Dermis microvascular lymphatic vessel endothelial cell (primary cell): Measurements from ENCODE around the gene ZNF24. TPM values are rescaled to one million over a fixed set of nuclear protein-coding genes. Genes with fewer than 3 reads are reported as not detected.
A peak's percentile ranks its signal among the peaks of the same experiment; 100 is the strongest.

Experiments used
- DNase-seq, 2 donors: peaks; one replicate each; pipeline versions ENCODE4 v3.0.0 to v3.0.0-alpha.2; 2010; ENCODE audit warnings: low read depth in 2 of 2
- total RNA-seq: library from RNA; depleted of rRNA; stranded (reverse); fragments of >200 nt; gene quantifications from 2 replicates; pipeline ENCODE4 v1.2.1, GENCODE V29; 2014

ZNF24 gene
- total RNA-seq, 1 donor from 2014 or later = 27.0 TPM

DNA sequence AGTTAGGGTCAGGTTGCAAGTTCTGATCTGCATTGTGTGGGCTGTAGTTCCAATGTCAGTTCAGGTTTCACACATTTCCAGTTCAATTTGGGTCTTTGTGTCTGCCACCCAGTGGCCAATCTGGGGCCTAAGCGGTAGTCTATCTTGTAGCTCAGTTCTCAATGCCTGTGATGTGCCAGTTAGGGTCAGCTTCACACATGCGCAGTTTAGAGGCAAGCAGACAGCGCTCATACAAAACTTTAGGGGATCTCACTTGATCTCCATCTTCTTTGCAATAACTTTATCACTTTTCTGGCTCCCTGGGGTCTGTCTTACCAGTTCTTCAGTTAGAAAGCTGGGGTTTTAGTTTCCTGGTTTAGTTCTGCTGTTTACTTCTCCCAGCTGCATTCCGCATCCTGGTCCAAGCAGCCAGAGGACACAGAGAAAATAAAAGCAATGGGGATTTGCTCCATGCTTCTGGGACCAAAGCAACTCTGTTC, 11.0 kb upstream of the ZNF24 start:
- DNase-seq = peak; percentile 83 to 86

DNA sequence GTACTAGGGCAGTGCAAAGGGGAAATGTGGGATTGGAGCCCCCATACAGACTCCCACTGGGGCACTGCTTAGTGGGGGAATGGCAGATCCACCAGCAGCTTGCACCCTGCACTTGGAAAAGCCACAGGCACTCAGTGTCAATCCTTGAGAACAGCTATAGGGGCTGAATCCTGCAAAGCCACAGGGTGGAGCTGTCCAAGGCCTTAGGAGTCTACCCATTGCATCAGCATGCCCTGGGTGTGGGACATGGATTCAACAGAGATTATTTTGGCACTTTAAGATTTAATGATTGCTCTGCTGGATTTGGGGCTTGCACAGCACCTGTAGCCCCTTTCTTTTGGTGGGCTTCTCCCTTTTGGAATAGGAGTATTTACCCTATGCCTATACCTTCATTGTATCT, 8.6 kb upstream of the ZNF24 start:
- DNase-seq = no peak

DNA sequence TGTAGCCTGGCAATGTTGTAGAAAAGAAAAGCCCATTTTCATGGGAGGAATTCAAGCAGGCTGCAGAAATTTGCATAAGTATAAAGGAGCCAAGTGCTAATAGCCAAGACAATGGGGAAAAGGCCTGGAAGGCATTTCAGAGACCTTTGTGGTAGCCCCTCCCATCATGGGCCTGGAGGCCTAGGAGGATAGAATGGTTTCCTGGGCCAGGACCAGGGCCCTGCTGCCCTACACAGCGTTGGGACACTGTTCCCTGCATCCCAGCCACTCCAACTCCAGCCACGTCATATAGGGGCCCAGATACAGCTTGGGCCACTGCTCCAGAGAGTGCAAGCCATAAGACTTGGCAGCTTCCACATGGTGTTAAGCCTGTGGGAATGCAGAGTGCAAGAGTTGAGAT, 8.1 kb upstream of the ZNF24 start:
- DNase-seq = no peak

DNA sequence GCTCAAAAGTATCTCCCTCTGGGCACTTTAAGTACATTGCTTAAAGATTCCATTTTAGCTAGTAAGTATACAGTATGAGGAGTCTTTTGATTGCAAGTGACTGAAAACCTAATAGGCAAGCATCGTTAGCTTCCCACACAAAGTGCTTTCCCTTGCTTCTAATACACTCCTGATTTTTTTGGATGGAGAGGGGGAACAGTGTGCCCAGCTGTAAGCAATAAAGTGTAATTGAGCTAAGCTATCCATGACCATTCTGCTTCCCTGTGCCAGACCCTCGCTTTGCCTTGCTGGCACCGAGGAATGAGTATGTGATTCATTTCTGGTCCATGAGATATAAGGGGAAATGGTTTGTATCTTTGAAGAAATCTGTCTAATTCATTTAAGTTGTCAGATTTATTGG, 3.8 kb upstream of the ZNF24 start:
- no peak for DNase-seq

DNA sequence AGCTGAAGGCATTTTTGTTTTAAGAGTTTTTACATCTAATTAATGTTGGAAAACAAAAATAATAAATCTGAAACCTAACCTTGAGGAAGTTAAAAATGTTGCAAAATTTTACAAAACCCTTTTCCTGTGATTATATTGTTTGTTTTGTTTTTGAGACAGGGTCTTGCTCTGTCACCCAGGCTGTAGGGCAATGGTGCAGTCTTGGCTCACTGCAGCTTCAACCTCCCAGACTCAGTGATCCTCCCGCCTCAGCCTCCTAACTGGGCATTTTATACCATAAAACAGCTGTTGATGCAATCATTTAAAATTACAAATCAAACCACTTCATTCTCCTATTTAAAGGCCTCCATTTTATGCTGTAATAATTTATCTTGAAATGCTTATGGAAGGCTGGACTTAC, 1.7 kb upstream of the ZNF24 start:
- no peak for DNase-seq

DNA sequence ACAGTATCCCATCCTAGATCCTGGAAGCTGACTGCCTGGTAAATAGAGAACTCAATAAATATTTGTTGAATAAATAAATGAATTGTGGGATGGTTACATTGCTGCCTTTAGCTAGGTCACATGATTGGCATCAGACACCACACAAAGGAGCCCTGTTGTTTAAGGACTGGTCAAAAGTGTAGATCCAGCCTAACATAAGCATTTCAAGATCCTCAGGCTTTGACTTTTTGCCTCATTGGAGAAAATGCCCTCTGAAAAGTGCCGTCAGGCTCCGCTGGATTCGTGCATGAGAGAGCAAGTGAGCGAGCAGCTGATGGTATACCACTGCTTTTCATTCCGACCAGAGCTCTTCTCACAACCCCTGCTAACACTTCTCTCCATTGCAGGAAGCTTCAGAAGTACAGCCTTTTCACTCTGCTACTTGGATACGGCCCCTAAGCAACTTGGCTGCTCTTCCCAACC, 1.3 kb upstream of the ZNF24 start:
- DNase-seq = no peak

DNA sequence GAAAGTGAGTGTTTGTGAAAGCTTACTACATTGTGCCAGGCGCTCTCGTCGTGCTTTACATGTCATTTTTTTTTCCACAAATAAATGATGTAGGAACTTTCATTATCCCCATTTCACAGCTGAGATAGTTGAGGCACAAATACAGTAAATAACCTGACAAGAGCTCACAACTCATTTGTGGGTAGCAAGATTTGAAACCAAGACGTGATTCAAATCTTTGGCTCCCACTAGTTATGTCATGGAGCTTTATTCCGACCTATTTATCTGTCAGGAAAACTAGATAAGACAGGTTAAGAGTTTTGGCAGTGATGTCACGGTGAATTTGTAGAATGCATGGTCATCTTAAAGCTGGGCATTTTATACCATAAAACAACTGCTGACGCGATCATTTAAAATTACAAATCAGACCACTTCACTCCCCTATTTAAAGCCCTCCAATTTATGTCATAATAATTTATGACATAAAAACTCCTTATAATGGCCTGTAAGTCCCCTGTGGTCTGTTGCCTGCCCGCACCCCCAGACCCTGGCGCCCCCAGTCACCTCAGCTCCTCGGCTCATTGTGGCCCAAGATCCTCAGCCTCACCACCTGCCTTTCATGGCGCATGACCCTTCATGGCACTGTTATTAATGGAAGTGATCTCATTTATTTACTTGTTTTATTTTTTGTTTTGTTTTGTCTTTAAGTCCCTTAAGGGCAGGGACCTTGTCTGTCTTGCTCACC, 678 bp upstream of the ZNF24 start:
- DNase-seq = no peak

DNA sequence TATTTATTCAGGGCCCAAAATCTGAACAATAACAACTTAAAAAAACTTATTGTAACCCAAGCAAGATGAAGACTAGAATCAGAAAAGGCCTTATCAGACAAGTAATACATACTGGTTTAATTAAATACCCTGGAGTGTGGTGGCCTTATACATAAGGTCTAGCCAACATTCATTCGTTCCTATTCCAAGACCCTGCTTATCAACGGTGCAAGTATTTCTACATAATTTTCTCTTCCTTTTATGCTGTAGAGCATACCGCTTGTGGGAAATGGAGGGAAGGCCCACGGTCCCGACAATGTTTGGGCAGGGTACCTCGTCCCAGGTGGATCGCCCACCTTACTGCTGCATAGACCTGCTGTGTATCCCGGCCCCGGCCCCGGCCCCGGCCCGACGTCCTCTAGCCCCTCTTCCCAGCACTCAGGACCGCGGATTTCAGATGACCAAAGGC, 708 bp downstream of the ZNF24 start:
- no peak for DNase-seq

DNA sequence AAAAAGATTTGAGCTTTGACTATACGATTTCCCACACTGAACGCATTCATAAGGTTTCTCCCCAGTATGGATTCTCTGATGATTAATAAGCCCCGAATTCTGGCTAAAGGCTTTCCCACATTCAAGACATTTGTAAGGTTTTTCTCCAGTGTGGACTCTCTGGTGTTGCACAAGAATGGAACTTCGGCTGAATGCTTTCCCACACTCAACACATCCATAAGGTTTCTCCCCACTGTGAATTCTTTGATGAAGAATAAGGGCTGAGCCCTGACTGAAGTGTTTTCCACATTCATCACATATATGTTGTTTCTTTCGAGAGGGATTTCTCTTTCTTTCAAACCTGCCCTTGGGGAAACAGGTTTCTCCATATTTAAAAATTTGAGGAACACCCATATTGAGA, 6.9 kb downstream of the ZNF24 start:
- no peak for DNase-seq

DNA sequence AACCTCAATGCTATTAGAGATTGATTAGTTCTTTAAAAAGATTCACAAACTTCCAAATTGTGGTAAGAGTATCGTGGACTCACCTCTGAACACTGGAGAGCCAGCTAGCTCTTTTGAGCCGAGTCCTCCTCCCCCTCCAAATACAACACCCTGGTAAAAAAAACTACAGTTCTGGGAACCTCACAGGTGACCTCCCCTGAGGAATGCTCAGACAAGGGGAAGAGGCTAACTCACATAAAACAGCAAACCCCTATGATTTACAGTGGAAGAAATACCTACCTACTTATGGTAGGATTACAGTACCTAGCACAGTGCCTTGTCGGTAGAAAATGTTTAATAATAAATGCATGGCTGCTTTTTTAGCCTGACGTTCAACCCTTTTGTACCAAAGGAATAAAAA, 8.4 kb downstream of the ZNF24 start:
- no peak for DNase-seq

DNA sequence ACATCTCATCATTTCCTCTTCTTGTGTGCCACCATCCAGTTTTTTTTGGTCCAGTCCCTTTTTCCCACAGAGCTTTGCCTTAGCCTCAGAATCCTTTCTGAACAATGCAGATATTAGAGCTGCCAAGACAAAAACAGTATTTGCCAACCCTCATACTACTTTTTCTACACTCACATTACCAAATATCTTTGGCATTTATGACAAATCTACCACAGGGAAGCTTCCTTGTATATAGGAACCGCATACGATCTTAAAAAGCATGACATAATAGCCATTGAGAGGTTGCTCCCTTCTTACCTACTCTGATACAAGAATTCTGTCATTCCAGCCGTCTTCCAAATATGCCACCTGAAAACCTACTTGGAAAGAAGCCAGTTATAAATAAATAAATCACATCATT, 9.4 kb downstream of the ZNF24 start:
- DNase-seq = no peak

DNA sequence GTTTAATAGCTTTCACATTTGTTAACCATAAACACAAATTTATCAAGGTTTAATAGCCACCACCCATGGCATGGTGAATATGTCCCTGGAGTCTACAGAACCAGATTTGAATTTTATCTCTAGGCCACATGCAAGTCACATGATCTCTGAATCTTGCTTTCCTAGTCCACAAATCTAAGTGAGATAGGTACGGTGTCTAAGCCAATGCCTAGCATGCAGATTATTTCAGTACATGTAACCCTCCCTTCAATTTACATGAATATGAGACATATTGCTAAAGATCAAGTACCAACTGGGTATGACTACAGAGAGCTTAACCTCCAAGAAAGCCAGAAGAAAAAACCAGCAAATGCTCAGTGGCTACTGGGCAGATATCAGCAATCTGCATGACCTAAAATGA, 10.0 kb downstream of the ZNF24 start:
- no peak for DNase-seq

DNA sequence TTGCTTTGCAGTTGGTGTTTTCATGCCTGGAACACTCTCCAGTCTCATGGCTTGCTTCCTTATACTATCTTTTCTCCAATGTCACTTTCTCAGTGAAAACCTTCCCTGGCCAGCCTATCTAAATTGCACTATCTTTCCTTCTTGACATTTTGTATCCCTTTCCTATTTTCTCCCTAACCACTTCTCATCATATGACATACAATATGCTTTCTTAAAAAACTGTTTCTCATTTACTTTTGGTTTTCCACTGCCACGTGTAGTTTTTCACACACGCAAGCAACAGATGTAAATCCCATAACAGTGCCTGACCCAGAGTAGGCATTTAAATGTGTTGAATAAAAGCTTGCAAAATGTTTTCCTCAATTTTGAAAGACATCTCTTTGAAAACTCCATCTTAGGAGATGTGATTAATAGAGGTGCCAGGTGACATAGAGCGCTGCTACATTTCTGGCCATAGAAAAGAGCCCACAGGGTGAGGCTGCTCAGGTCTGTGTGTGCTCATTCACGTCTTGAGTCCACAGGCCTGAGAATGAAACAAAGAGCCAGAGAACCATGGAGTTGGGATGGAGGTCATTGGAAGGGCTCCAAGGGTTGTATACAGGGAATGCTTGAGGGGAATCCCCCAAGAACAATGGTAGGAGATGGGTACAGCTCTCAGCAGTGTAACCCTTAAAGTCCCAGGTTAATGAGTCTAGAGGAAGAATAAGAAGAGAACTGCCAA, 12.7 kb downstream of the ZNF24 start:
- DNase-seq = peak in 1 of 2 donors; percentile 49

DNA sequence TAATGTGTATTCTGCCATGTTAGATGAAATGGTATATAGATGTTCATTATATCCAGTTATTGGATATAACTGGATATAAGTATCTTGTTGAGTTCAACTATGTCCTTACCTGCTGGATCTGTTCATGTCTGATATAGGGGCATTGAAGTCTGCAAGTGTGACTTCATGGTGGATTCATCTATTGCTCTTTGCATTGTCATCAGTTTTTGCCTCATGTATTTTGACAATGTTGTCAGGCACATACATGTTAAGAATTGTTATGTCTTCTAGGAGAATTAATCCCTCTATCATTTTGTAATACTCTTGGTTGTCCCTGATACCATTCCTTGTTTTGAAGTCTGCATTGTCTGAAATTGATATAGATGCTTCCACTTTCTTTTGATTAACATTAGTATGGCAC, 15.4 kb downstream of the ZNF24 start:
- DNase-seq = no peak

DNA sequence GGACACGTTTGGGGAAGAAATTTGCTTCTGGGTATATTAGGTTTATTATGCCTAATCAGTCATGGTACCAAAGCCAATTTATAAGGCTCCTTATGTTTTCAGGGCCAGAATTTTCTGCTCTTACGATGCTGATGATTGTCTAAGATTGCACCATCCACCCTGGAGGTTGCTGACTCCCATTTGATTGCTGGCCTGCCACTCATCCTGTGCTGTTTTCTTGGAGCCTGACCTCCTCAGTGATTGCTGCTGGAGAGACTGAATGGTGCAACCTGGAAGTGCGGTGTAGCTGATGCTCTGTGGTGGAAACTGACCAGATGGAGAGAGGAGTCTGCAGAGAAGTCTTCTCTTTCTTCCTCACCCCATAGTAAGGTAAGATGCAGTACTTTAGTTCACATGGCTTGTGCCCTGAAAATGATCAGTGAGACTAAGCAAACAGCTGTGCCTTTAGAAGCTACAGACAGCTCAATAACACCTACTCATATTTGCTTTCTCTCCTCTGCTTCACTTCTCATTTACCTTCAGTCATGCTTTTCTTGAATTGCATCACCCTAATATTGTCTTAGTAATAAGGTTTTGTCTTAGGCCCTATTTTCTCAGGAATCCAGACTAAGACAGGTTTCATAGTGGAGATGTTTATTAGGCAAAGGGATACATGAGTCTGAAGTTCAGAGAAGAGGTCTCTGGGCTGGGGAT, 17.4 kb downstream of the ZNF24 start:
- no peak for DNase-seq

DNA sequence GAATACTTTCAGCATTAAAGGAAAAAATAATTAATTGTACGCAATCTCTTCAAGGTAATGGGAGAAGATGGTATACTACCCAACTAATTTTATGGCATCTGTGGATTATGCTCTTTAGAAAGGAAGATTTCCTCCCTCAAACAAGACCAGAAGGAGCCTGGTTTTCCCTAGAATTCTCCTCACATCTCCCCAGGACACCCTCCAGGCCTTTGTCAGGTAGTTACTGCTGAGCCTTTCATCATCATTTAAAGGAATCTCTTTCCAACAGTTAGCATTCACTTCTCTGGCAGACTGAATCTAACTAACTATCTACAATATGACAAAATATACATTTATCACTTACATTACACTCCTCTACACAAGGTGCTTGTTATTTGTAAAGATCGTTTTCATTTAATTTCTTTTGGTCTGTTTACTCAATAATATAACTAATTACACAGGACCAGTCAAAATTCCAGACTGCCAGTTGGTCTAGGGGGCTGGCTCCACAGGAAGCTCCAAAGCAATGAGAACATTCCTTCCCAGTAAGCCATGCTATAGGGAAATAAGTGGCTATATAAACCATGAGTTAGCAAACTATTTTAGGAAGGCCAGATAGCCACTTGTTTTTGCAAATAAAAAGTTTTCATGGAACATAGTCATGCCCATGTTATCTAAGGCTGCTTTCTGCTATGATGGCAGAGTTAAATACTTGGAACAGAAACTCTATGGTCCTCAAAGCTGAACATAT, 19.1 kb downstream of the ZNF24 start:
- DNase-seq = peak in 1 of 2 donors; percentile 19

DNA sequence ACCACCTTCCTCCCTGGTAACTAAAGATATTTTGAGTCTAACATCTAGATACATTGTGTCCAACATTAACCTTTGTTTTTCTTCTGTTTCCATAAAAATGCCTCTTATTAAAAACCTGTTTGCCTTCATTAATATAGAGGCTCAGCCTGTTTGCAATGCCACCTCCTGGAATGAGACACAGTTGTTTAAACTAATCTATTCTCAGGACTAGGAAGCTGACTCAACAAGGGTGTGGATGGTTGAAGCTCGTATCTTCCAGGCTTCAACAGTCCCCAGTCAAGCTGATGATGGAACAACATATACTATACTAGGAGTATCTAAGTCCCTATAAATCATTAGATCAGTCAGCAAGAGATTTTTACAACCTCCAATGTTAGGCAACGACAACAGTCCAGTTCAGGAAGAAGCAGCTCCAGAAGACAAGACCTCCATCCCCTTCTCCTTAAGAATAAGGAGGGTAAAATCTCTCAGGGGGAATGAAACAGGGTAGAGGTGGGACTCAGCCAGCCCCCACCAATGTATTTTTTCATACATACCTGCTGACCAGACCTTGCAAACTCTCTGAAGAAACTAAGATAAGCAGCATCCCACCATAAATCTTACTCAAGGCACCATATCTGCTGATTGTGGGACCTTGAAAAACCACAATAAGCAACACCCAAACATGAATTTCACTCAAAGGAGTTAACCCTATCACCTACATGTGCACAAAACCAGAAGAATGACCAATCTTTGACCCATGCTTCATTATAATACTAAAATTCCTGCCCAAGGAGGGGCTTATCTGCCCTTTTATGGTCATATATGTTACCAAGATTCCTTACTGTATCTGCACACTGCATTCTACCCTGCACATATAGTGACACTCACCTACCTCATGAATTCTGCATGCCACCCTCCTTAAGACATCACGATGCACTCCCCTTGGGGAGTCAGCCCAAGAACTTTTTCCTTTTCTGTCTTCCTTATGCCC, 21.4 kb downstream of the ZNF24 start:
- peak in 1 of 2 donors; percentile 32 for DNase-seq

DNA sequence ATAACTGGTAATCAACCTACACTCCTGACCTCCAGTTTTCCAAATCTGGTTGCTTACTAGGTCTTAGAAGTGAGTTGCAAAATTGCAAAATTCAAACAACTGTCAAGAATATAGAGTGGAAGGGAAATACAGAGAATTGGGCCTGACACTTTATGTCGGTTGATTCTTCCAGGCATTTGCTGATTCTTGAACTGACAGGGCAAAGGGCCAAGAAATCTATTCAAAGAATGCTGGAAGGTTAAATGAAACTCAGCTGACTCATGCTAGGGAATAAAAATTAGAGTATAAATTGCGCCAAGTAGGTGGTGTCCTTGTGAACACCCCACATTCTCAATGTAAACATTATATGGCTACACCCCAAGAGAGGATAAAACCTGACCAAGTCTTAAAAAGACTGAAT, 32.7 kb downstream of the ZNF24 start:
- peak in 1 of 2 donors; percentile 12 for DNase-seq

DNA sequence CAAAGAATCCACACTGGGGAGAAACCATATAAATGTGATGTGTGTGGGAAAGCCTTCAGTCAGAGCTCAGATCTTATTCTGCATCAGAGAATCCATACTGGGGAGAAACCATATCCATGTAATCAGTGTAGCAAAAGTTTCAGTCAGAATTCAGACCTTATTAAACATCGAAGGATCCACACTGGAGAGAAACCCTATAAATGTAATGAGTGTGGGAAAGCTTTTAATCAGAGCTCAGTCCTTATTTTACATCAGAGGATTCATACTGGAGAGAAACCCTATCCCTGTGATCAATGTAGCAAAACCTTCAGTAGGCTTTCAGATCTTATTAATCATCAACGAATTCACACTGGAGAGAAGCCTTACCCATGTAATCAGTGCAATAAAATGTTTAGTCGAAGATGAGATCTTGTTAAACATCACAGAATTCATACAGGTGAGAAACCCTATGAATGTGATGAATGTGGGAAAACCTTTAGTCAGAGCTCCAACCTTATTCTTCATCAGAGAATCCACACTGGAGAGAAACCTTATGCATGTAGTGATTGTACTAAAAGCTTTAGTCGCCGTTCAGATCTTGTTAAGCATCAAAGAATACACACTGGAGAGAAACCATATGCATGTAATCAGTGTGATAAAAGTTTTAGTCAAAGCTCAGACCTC, 37.5 kb downstream of the ZNF24 start:
- DNase-seq = no peak

DNA sequence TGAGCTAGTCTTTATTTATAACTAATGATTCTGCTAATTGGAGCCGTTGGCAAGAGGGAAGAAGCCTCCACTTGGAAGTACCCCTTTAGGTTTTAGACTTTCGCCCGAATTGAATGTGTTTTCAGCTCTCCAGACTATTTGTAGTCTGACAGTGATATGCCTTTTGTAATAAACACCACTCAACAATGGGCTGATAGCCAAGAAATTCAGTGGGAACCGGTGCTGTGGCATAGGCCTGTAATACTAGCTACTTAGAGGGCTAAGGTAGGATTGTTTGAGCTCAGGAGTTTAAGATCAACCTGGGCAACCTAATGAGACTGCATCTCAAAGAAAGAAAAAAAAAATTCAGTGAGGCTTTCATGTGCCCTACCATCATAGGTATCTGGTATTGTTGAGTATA, 40.6 kb downstream of the ZNF24 start:
- no peak for DNase-seq
